D721Med (cell line): ENCODE measurements around the gene PSME2.
A peak's percentile ranks its signal among the peaks of the same experiment; 100 is the strongest.

Experiments
- DNase-seq: peaks from one replicate; pipeline ENCODE4 v3.0.0; 2011; ENCODE audit warnings: low spot score; ENCODE audit not compliant: insufficient read length
- FAIRE-seq: peaks from 2 replicates; lab custom pipeline; 2011; peaks lifted over from hg19 to GRCh38; lab: Jason Lieb, UNC
- TF ChIP-seq, protein P1 (sequence below): IDR thresholded peaks from 2 replicates; pipeline ENCODE4 v1.5.1; 2012; ENCODE audit warnings: mild to moderate bottlenecking, control low read depth; ENCODE audit not compliant: insufficient read depth; ENCODE audit errors: missing control alignments

The PSME2 gene

DNA sequence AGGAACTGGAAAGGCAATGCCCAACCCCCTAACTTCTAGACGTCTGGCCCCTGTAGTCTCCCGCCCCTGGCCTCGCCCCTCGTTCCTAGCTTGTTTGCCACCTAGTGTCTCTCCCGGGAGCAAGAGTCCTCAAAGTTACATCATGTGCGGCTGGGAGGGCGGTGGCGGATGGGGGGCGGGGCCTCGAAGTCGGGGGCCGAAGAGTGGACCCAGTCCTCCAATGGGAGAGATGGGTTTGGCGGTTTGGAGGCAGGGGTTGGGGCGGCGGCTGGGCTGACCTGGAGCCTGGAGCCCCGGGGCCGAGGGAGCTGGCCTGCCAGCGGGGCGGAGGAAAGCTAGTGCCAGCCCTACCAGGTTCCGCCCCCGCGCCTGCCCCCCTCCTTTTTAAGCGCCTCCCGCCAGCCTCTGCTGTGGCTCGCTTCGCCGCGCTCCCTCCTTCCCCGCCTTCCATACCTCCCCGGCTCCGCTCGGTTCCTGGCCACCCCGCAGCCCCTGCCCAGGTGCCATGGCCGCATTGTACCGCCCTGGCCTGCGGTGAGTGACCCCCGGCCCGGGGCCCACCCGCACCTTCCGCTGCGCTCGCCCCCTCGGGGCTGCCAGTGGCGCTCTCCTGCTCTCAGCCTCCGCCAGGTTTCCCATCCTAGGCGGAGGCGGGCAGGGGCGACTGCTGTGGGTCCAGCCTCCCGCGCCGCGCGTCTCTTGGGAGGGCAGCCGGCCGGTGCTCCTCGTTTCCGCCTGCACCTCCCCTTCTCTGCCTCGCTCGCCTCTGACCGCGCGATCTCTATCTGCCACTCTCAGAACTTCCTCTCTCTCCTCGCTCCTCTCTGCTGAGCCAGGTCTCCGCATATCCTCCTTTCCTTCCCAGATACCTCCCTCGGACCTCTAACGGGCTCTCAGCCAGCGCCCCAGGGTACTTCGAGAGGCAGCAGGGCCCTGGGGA, 52.2 kb downstream of the PSME2 start, which contains the start of gene PCK2:
Gene PCK2 (plus strand): TSS at position 411 of the 940 bp plus-strand sequence. CDS start 95 bp downstream, at position 506.
- TF ChIP-seq, protein P1, sequence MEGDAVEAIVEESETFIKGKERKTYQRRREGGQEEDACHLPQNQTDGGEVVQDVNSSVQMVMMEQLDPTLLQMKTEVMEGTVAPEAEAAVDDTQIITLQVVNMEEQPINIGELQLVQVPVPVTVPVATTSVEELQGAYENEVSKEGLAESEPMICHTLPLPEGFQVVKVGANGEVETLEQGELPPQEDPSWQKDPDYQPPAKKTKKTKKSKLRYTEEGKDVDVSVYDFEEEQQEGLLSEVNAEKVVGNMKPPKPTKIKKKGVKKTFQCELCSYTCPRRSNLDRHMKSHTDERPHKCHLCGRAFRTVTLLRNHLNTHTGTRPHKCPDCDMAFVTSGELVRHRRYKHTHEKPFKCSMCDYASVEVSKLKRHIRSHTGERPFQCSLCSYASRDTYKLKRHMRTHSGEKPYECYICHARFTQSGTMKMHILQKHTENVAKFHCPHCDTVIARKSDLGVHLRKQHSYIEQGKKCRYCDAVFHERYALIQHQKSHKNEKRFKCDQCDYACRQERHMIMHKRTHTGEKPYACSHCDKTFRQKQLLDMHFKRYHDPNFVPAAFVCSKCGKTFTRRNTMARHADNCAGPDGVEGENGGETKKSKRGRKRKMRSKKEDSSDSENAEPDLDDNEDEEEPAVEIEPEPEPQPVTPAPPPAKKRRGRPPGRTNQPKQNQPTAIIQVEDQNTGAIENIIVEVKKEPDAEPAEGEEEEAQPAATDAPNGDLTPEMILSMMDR = no peak
- no peak for FAIRE-seq
- peak; percentile 85 for DNase-seq
